ENCODE data around the gene KCNJ12.
"Not testable (repeated sequence)": the region's sequence is repeated elsewhere in the genome, so short reads cannot be mapped to it uniquely, and the experiment has no call there.

GRCh38 chr17:21438316-21439014 lies 62.3 kb downstream of the KCNJ12 start:
- TF ChIP-seq CTCF (IDR thresholded peaks at IDR 0.05 in 4 of 5, conservative IDR thresholded peaks at IDR 0.05 in 1 of 5); POLR2A (IDR thresholded peaks at IDR 0.05): not testable (repeated sequence)

Measured in gastrocnemius medialis (tissue), 4 donors.